ENCODE results near the gene SPEG. TPM values are rescaled to one million over a fixed set of nuclear protein-coding genes. Genes with fewer than 3 reads are reported as not detected.

Gene SPEG
- total RNA-seq, 1 donor from 2014 or later = 5.6 TPM

DNA sequence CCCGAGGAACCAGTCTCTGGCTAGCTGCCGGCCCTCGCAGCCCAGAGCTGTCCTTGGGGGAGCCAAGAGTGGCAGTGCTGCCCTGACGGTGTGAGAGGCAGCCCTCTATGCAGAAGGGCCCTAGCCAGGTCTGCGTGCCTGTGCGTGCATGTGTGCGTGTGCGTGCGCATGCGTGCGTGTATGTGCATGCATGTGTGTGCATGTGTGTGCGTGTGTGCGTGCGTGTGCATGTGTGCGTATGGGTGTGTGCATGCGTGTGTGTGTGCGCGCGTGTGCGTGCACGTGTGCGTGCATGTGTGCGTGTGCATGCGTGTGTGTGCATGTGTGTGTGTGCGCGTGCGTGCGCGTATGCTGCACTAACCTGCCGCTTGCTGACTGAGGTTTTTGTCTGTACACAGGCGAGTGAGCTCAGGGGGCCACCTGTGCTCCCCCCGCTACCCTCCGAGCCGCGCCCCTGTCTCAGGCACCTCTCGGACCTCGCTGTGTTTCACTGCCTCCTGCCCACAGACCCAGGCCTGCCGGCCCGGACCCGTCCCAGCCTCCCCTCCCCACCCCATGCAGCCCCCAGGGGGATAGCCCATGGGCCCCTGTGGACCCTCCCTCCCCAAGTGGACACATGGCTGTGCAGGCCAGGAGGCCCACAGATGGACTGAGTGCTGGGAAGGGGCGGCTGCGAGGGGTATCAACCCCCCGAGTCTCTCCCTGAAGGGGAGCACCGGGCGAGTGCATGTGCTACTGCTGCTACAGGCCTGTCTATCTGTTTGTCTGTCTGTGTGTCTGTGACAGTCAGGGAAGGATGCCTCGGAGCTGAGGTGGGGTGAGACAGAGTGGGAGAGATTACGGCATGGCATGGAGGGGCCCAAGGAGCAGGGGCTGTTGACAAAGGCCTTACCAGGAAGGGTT lies 31.3 kb downstream of the SPEG start:
- ATAC-seq (no peak), DNase-seq (no peak)
- Histone ChIP-seq H3K27me3 (no peaks in the 10 kb centered on the region), H3K4me3 (no peak overlapping the region), H3K27ac (no peak overlapping the region), H3K4me1 (no peaks in the 10 kb centered on the region), H3K9me3 (no peaks in the 10 kb centered on the region), H3K36me3 (no peaks in the 10 kb centered on the region)
- intact Hi-C loops (cut with DNase I) = no loop called here
- TF ChIP-seq CTCF (IDR thresholded peaks at IDR 0.05) = no peak

DNA sequence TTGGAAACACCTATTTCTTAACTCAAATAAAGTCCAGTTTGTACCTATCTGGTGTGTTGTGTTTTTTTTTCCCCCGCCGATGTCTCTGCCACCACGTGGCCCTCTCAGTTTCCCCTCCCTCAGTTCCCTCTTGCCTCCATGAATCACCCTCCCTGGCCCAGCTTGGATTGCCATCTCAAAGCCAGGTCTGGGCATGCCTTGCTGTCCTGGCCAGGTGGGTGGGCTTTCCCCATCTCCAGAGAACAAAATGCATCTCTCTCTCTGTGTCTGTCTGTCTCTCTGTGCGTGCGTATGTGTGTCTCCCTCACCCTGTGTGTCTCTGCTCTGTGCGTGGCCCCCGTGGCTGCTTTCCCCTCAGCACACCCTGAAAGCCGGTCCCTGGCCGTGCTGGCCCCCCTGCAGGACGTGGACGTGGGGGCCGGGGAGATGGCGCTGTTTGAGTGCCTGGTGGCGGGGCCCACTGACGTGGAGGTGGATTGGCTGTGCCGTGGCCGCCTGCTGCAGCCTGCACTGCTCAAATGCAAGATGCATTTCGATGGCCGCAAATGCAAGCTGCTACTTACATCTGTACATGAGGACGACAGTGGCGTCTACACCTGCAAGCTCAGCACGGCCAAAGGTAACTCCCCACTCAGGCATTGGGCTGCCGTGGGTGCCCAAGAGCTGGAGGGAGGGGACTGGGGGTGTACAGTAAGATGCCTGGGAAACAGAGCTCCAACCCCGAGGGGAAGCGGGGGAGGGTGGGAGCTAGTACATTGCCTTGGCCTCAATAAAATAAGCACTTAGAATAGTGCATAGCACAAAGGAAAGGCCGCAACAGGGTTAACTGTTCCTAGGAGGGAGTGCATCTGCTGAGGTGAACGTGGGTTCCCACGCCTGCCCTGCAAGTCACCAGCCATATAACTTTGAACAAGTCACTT lies 32.4 kb downstream of the SPEG start:
- no peaks in the 10 kb centered on the region for H3K9me3 ChIP-seq
- DNase-seq = no peak
- no peaks in the 10 kb centered on the region for H3K4me1 ChIP-seq
- ATAC-seq = no peak
- no peaks in the 10 kb centered on the region for H3K36me3 ChIP-seq
- intact Hi-C loops (cut with DNase I) = no loop called here
- H3K4me3 ChIP-seq = no peak overlapping the region
- H3K27me3 ChIP-seq = no peaks in the 10 kb centered on the region
- no peak for TF ChIP-seq CTCF (IDR thresholded peaks at IDR 0.05)
- H3K27ac ChIP-seq = no peak overlapping the region

DNA sequence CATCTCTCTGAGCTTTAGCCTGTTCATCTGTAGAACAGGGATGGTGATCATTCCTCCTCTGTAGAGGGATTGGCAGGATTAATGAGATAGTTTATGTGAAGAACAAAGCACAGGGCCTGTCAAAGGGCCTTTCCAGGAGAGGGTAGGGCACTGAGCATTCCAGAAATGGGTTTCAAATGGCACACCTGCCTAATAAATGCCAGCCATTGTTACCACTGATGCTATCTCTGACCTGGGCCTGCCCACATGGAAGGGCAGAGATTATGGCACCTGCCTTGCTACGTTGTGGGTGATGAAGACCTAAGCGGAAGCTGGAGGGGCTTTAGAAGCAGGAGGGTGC lies 33.1 kb downstream of the SPEG start:
- Histone ChIP-seq H3K27ac (no peak overlapping the region), H3K36me3 (no peaks in the 10 kb centered on the region), H3K4me1 (no peaks in the 10 kb centered on the region), H3K9me3 (no peaks in the 10 kb centered on the region), H3K27me3 (no peaks in the 10 kb centered on the region), H3K4me3 (no peak overlapping the region)
- DNase-seq = no peak
- intact Hi-C loops (cut with DNase I) = no loop called here
- ATAC-seq = no peak
- no peak for TF ChIP-seq CTCF (IDR thresholded peaks at IDR 0.05)

- DNase-seq (no peak), ATAC-seq (no peak)
- intact Hi-C loops (cut with DNase I) = no loop called here
- Histone ChIP-seq H3K4me1 (no peaks in the 10 kb centered on the region), H3K4me3 (no peak overlapping the region), H3K9me3 (no peaks in the 10 kb centered on the region), H3K27me3 (peaks cover 6% of the 10 kb centered on the region), H3K27ac (no peak overlapping the region), H3K36me3 (no peaks in the 10 kb centered on the region)
- no peak for TF ChIP-seq CTCF (IDR thresholded peaks at IDR 0.05)
Measured at GRCh38 chr2:219468410-219469185, 34.0 kb downstream of the SPEG start.

- TF ChIP-seq CTCF (IDR thresholded peaks at IDR 0.05) = no peak
- H3K4me1 ChIP-seq = no peaks in the 10 kb centered on the region
- DNase-seq = no peak
- intact Hi-C loops (cut with DNase I) = no loop called here
- no peak overlapping the region for H3K27ac ChIP-seq
- H3K9me3 ChIP-seq = no peaks in the 10 kb centered on the region
- no peak for ATAC-seq
- no peaks in the 10 kb centered on the region for H3K36me3 ChIP-seq
- H3K27me3 ChIP-seq = peaks cover 6% of the 10 kb centered on the region
- no peak overlapping the region for H3K4me3 ChIP-seq
Measured at GRCh38 chr2:219469186-219469724, 34.6 kb downstream of the SPEG start.
